SK-N-SH (cell line): Measurements from ENCODE around the gene TCIRG1. TPM values are rescaled to one million over a fixed set of nuclear protein-coding genes. Genes with fewer than 3 reads are reported as not detected.

Source experiments
- CTCF ChIA-PET: fragments of 300-600, 350-600 bp; formaldehyde crosslinking; extraction: SDS; loops from one replicate; lab custom pipeline; 2021; lab: Yijun Ruan, JAX
- POLR2A ChIA-PET: fragments of 350-600 bp; sonication (Branson Sonifier 250); formaldehyde crosslinking; extraction: SDS; loops from one replicate; lab custom pipeline; 2020; ENCODE audit warnings: antibody characterized with exemption, inconsistent platforms; lab: Yijun Ruan, JAX
- DNase-seq: peaks from one replicate; pipeline ENCODE4 v3.0.0; 2012
- H2AFZ ChIP-seq: fragments of 200-600 bp; sonication (generic); 2 replicates; pipeline ENCODE4 v1.8.1; 2016; ENCODE audit warnings: antibody characterized with exemption, mild to moderate bottlenecking, low read depth
- H3F3A ChIP-seq: fragments of 200-600 bp; sonication (generic); replicated peaks from 2 replicates; pipeline ENCODE3; 2016; ENCODE audit warnings: antibody characterized with exemption, mild to moderate bottlenecking; ENCODE audit not compliant: insufficient read depth
- H3K27ac ChIP-seq, 2 experiments: fragments of 200-500 bp in 1 of 2; fragments of 200-600 bp in 1 of 2; sonication (Bioruptor generic) in 1 of 2; sonication (generic), shearing (Covaris generic) in 1 of 2; 2 replicates each; pipeline versions ENCODE4 v1.5.1 to v1.6.1; 2014 to 2016; ENCODE audit warnings: low read depth in 2 of 2, inconsistent platforms in 1 of 2, low read length in 1 of 2, mild to moderate bottlenecking in 1 of 2, mixed read lengths in 1 of 2
- H3K27me3 ChIP-seq: fragments of 200-600 bp; sonication (generic), shearing (Covaris generic); 2 replicates; pipeline ENCODE4 v1.6.1; 2016; ENCODE audit warnings: mixed run types; ENCODE audit not compliant: insufficient read depth
- H3K36me3 ChIP-seq, 2 experiments: fragments of 200-500 bp in 1 of 2; fragments of 200-600 bp in 1 of 2; sonication (Bioruptor generic) in 1 of 2; sonication (generic) in 1 of 2; replicated peaks in 1 of 2; 2 replicates each; pipeline versions ENCODE3 to v1.5.1; 2014 to 2016; ENCODE audit warnings: low read length in 1 of 2, mild to moderate bottlenecking in 1 of 2; ENCODE audit not compliant: insufficient read depth in 2 of 2, control insufficient read depth in 1 of 2
- H3K4me1 ChIP-seq, 2 experiments: fragments of 200-500 bp in 1 of 2; fragments of 200-600 bp in 1 of 2; sonication (Bioruptor generic) in 1 of 2; sonication (generic), shearing (Covaris generic) in 1 of 2; 2 replicates each; pipeline versions ENCODE4 v1.5.1 to v1.6.1; 2014 to 2016; ENCODE audit warnings: low read depth in 1 of 2, low read length in 1 of 2, mixed run types in 1 of 2; ENCODE audit not compliant: insufficient read depth in 2 of 2, control insufficient read depth in 1 of 2
- H3K4me2 ChIP-seq: fragments of 200-600 bp; sonication (generic), shearing (Covaris generic); 2 replicates; pipeline ENCODE4 v1.6.1; 2017; ENCODE audit warnings: mixed run types
- H3K4me3 ChIP-seq, 2 experiments: fragments of 200-500 bp in 1 of 2; fragments of 200-600 bp in 1 of 2; sonication (Bioruptor generic) in 1 of 2; sonication (generic), shearing (Covaris generic) in 1 of 2; 2 replicates each; pipeline versions ENCODE4 v1.5.1 to v1.8.1; 2014 to 2016; ENCODE audit warnings: low read depth in 2 of 2, inconsistent platforms in 1 of 2, low read length in 1 of 2, mild to moderate bottlenecking in 1 of 2, mixed read lengths in 1 of 2, moderate library complexity in 1 of 2
- H3K79me2 ChIP-seq: fragments of 200-600 bp; sonication (generic); 2 replicates; pipeline ENCODE4 v1.8.1; 2017; ENCODE audit warnings: mild to moderate bottlenecking; ENCODE audit not compliant: insufficient read depth
- H3K9ac ChIP-seq: fragments of 200-600 bp; sonication (generic); 2 replicates; pipeline ENCODE4 v1.6.1; 2017; ENCODE audit warnings: mixed run types
- H3K9me2 ChIP-seq: fragments of 200-600 bp; sonication (generic); 2 replicates; pipeline ENCODE4 v1.6.1; 2017; ENCODE audit warnings: mixed run types
- H3K9me3 ChIP-seq: fragments of 200-600 bp; sonication (generic); 2 replicates; pipeline ENCODE4 v1.6.1; 2017; ENCODE audit warnings: mixed run types, mild to moderate bottlenecking, moderate library complexity
- H4K20me1 ChIP-seq: fragments of 200-600 bp; sonication (generic); 2 replicates; pipeline ENCODE4 v1.6.1; 2017; ENCODE audit warnings: mild to moderate bottlenecking, mixed run types; ENCODE audit not compliant: insufficient read depth
- CHD2 ChIP-seq: fragments of 150-350 bp; IDR thresholded peaks from 2 replicates; pipeline ENCODE4 v1.6.1; 2018; ENCODE audit warnings: low read length; ENCODE audit not compliant: partially characterized antibody
- ELF1 ChIP-seq: IDR thresholded peaks from 2 replicates; pipeline ENCODE4 v1.4.0; 2012
- EP300 ChIP-seq, 2 experiments: IDR thresholded peaks; 2 replicates each; pipeline versions ENCODE4 v1.4.0 to v1.6.1; 2012; ENCODE audit warnings: borderline replicate concordance in 1 of 2, low read depth in 1 of 2, low read length in 1 of 2
- EZH2phosphoT487 ChIP-seq: fragments of 200-600 bp; sonication (generic); IDR thresholded peaks from 2 replicates; pipeline ENCODE4 v1.6.1; 2017; ENCODE audit warnings: low read depth, mixed run types, mild to moderate bottlenecking, antibody characterized with exemption, moderate library complexity, borderline replicate concordance
- FOSL2 ChIP-seq: IDR thresholded peaks from 2 replicates; pipeline ENCODE4 v1.4.0; 2012; ENCODE audit warnings: low read depth, mild to moderate bottlenecking, moderate library complexity, borderline replicate concordance
- FOXJ3 ChIP-seq: sonication (generic); formaldehyde crosslinking; IDR thresholded peaks from 2 replicates; pipeline ENCODE4 v1.5.1; 2020; ENCODE audit warnings: mild to moderate bottlenecking, missing genetic modification reagents
- FOXM1 ChIP-seq: IDR thresholded peaks from 2 replicates; pipeline ENCODE4 v1.4.0; 2012; ENCODE audit warnings: low read depth, mild to moderate bottlenecking
- RAD21 ChIP-seq: IDR thresholded peaks from 2 replicates; pipeline ENCODE4 v1.6.1; 2012; ENCODE audit warnings: mild to moderate bottlenecking, low read length
- RCOR1 ChIP-seq: fragments of 150-350 bp; IDR thresholded peaks from 2 replicates; pipeline ENCODE4 v1.6.1; 2017; ENCODE audit warnings: antibody characterized with exemption, low read length
- RFX5 ChIP-seq: IDR thresholded peaks from 2 replicates; pipeline ENCODE4 v1.6.1; 2012; ENCODE audit warnings: mild to moderate bottlenecking, improper control_type of control experiment, low read length
- SIN3A ChIP-seq: IDR thresholded peaks from 2 replicates; pipeline ENCODE4 v1.6.1; 2012; ENCODE audit warnings: low read depth, mild to moderate bottlenecking, low read length, moderate library complexity, borderline replicate concordance
- SMC3 ChIP-seq: IDR thresholded peaks from 2 replicates; pipeline ENCODE4 v1.6.1; 2012; ENCODE audit warnings: low read depth, low read length, improper control_type of control experiment
- TCF12 ChIP-seq: IDR thresholded peaks from 2 replicates; pipeline ENCODE4 v1.4.0; 2012
- ZBTB33 ChIP-seq: IDR thresholded peaks from 2 replicates; pipeline ENCODE4 v1.4.0; 2012; ENCODE audit warnings: low read depth, borderline replicate concordance
- WGBS: methylation state at CpG from one replicate; pipeline ENCODE4 v1.1.6; 2017; ENCODE audit warnings: low lambda C conversion rate; 5-methylcytosine and 5-hydroxymethylcytosine counted together
- polyA plus RNA-seq, 3 experiments: library from polyadenylated mRNA; depleted of rRNA; stranded (reverse); fragments of >200 nt; gene quantifications; 2 replicates each; pipeline ENCODE4 v1.2.3, GENCODE V29; 2012

Gene TCIRG1
- polyA plus RNA-seq, 1 of the 3 experiments (the other 2 are of a cell fraction): 0.58 TPM

- Histone ChIP-seq H4K20me1 (no peaks in the 10 kb centered on the region), H3K9me3 (no peaks in the 10 kb centered on the region), H3K4me1 (no peaks in the 10 kb centered on the region), H3F3A (peaks cover 6% of the 10 kb centered on the region), H3K79me2 (no peaks in the 10 kb centered on the region), H3K4me3 (no peak overlapping the region), H3K9me2 (no peaks in the 10 kb centered on the region), H2AFZ (no peak overlapping the region), H3K27ac (no peak overlapping the region), H3K36me3 (peaks cover 30 to 71% of the 10 kb centered on the region in 2 experiments), H3K9ac (no peak overlapping the region), H3K4me2 (no peak overlapping the region), H3K27me3 (no peaks in the 10 kb centered on the region)
- WGBS: 95% methylated on average over 6 of the region's 7 CpGs
- no peak for DNase-seq
- TF ChIP-seq SIN3A: no peak
- TF ChIP-seq SMC3: no peak
- no peak for TF ChIP-seq CHD2
- no peak for TF ChIP-seq EP300 (IDR thresholded peaks at IDR 0.05; ENCODE audit: borderline replicate concordance in 1 of 2, low read depth in 1 of 2, low read length in 1 of 2)
- TF ChIP-seq ZBTB33: no peak
- TF ChIP-seq FOSL2: no peak
- TF ChIP-seq FOXM1: no peak
- no peak for TF ChIP-seq EZH2phosphoT487
- TF ChIP-seq TCF12: no peak
- no peak for TF ChIP-seq ELF1
- TF ChIP-seq RFX5: no peak
- ChIA-PET POLR2A (interaction anchor here (0.8 kb wide), 1 partner anchor 8 kb away, joined by 3 read pairs; no protein-coding TSS in a partner anchor), CTCF (no interaction called here)
Measured at GRCh38 chr11:68061508-68061907, 22.7 kb downstream of the TCIRG1 start.

- H3K79me2 ChIP-seq: no peaks in the 10 kb centered on the region
- WGBS: 97% methylated on average over 2 of the region's 2 CpGs
- no peaks in the 10 kb centered on the region for H4K20me1 ChIP-seq
- ChIA-PET CTCF (no interaction called here), POLR2A (no interaction called here)
- H3K27ac ChIP-seq: no peak overlapping the region
- H3K9me2 ChIP-seq: no peaks in the 10 kb centered on the region
- H3K36me3 ChIP-seq: peaks cover 31 to 56% of the 10 kb centered on the region in 2 experiments
- TF ChIP-seq RFX5: no peak
- TF ChIP-seq RCOR1: no peak
- no peak for TF ChIP-seq RAD21
- no peak for TF ChIP-seq FOXJ3
- TF ChIP-seq CHD2: no peak
- TF ChIP-seq FOSL2: no peak
- no peaks in the 10 kb centered on the region for H3K9me3 ChIP-seq
- no peak overlapping the region for H3K4me2 ChIP-seq
- no peak overlapping the region for H3K4me3 ChIP-seq
- no peaks in the 10 kb centered on the region for H3F3A ChIP-seq
- DNase-seq: no peak
- no peak overlapping the region for H3K9ac ChIP-seq
- H3K27me3 ChIP-seq: no peaks in the 10 kb centered on the region
- no peak overlapping the region for H2AFZ ChIP-seq
- no peaks in the 10 kb centered on the region for H3K4me1 ChIP-seq
Measured at GRCh38 chr11:68064926-68065325, 26.1 kb downstream of the TCIRG1 start.
